GM23248 (cell line): ENCODE results near the gene NAP1L5. TPM values are rescaled to one million over a fixed set of nuclear protein-coding genes. Genes with fewer than 3 reads are reported as not detected.

Experiments used
- DNase-seq: peaks from one replicate; pipeline ENCODE4 v3.0.0-alpha.2; 2015
- H2AFZ ChIP-seq: fragments of 200-600 bp; sonication (generic); 2 replicates; pipeline ENCODE4 v1.6.1; 2016; ENCODE audit warnings: antibody characterized with exemption
- H3F3A ChIP-seq: fragments of 200-600 bp; sonication (generic); 2 replicates; pipeline ENCODE4 v1.6.1; 2016; ENCODE audit warnings: mild to moderate bottlenecking, antibody characterized with exemption, mixed run types; ENCODE audit not compliant: insufficient read depth
- H3K27ac ChIP-seq: fragments of 200-600 bp; sonication (generic); 2 replicates; pipeline ENCODE4 v1.5.1; 2016; ENCODE audit warnings: mild to moderate bottlenecking
- H3K27me3 ChIP-seq: fragments of 200-600 bp; sonication (generic); replicated peaks from 2 replicates; pipeline ENCODE4 v1.6.1; 2016; ENCODE audit warnings: mild to moderate bottlenecking; ENCODE audit not compliant: insufficient read depth
- H3K36me3 ChIP-seq: fragments of 200-600 bp; sonication (generic); 2 replicates; pipeline ENCODE4 v1.6.1; 2016; ENCODE audit warnings: low read depth, mild to moderate bottlenecking
- H3K4me1 ChIP-seq: fragments of 200-600 bp; sonication (generic); 2 replicates; pipeline ENCODE4 v1.6.1; 2016; ENCODE audit warnings: mild to moderate bottlenecking; ENCODE audit not compliant: insufficient read depth
- H3K4me2 ChIP-seq: fragments of 200-600 bp; sonication (generic); one replicate; pipeline ENCODE4 v1.6.1; 2016; ENCODE audit warnings: mild to moderate bottlenecking; ENCODE audit not compliant: unreplicated experiment
- H3K4me3 ChIP-seq: fragments of 200-600 bp; sonication (generic); 2 replicates; pipeline ENCODE4 v1.5.1; 2016; ENCODE audit warnings: mild to moderate bottlenecking
- H3K79me2 ChIP-seq: fragments of 200-600 bp; sonication (generic); 2 replicates; pipeline ENCODE4 v1.6.1; 2016; ENCODE audit warnings: mild to moderate bottlenecking; ENCODE audit not compliant: insufficient read depth
- H3K9ac ChIP-seq: fragments of 200-600 bp; sonication (generic); 2 replicates; pipeline ENCODE4 v1.6.1; 2016; ENCODE audit warnings: mild to moderate bottlenecking
- H3K9me2 ChIP-seq: fragments of 200-600 bp; sonication (generic); 2 replicates; pipeline ENCODE4 v1.6.1; 2016; ENCODE audit warnings: mixed run types, mild to moderate bottlenecking, moderate library complexity; ENCODE audit not compliant: insufficient read depth
- H3K9me3 ChIP-seq: fragments of 200-600 bp; sonication (generic); one replicate; pipeline ENCODE4 v1.6.1; 2017; ENCODE audit warnings: low read depth
- H4K20me1 ChIP-seq: fragments of 200-600 bp; sonication (generic); 2 replicates; pipeline ENCODE4 v1.6.0; 2016; ENCODE audit not compliant: insufficient read depth
- EZH2 ChIP-seq: fragments of 200-600 bp; sonication (generic); IDR thresholded peaks from 2 replicates; pipeline ENCODE4 v1.6.1; 2018; ENCODE audit warnings: antibody characterized with exemption, mild to moderate bottlenecking; ENCODE audit not compliant: insufficient read depth, poor library complexity, severe bottlenecking
- EZH2phosphoT487 ChIP-seq: fragments of 200-600 bp; sonication (generic); IDR thresholded peaks from 2 replicates; pipeline ENCODE4 v1.6.1; 2018; ENCODE audit warnings: antibody characterized with exemption, moderate library complexity, mild to moderate bottlenecking, low read depth; ENCODE audit not compliant: insufficient read depth
- WGBS, 2 experiments: methylation state at CpG; one replicate each; pipeline ENCODE4 v1.1.6; 2015 to 2017; ENCODE audit warnings: low lambda C conversion rate in 2 of 2, low coverage in 1 of 2; ENCODE audit errors: missing lambda C conversion rate in 2 of 2; 5-methylcytosine and 5-hydroxymethylcytosine counted together
- in situ Hi-C: fragments of 300-500 bp; cut with MboI; formaldehyde crosslinking; loops from 2 replicates; pipeline ENCODE4 v1.15.0; 2020
- polyA plus RNA-seq: library from polyadenylated mRNA; unstranded; fragments of >200 nt; fragmentation: Nextera tagmentation; extraction: Ambion mirVana; gene quantifications from 2 replicates; pipeline ENCODE4 v1.2.1, GENCODE V29; 2016
- total RNA-seq: library from RNA; depleted of rRNA; stranded (reverse); fragments of >200 nt; shearing (Covaris generic); gene quantifications from 2 replicates; pipeline ENCODE4 v1.2.3, GENCODE V29; 2014

The NAP1L5 gene
- total and polyA plus RNA-seq, 2 experiments from 2014 or later = 5.2 to 8.8 TPM

DNA sequence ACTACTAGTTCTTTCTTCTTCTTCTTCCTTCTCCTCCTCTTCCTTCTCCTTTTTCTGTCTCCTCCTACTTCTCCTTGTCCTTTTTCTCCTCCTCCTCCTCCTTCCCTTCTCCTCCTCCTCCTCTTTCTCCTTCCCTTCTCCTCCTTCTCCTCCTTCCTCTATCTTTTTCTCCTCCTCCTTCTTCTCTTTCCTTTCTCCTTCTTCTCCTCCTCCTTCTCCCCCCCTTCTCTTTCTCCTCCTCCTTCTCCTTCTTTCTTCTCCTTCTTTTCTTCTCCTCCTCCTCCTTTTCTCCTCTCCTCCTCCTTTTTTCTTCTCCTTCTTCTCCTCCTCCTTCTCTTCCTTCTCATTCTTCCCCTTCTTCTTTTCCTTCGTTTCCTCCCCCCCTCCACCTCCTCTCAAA lies 21.8 kb upstream of the NAP1L5 start:
- 89 to 98% methylated on average over 1 of the region's 1 CpG for WGBS, 2 experiments
- H3K27me3 ChIP-seq = no peaks in the 10 kb centered on the region
- in situ Hi-C loops = no loop called here

DNA sequence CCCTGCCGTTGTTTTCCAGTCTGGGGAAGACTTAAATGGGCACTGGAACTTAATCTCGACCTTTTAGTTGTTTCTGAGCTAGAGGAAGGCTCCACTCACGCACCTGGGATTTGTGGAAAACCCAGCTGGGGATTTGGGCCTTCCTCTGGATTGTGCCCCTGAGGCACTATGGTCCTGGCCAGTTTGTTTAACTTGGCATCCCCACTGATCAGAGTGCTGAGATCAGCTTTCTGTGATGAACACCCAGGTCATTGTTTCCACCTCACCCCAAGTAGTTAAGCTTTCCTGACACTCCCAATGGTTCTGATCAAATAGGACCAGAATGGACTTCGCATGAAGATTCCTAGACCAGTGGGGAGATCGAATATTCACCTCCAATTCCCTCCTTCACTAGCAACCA lies 20.5 kb upstream of the NAP1L5 start:
- no peaks in the 10 kb centered on the region for H4K20me1 ChIP-seq
- H2AFZ ChIP-seq = no peak overlapping the region
- H3K4me3 ChIP-seq = no peak overlapping the region
- H3K9me2 ChIP-seq = no peaks in the 10 kb centered on the region
- H3K79me2 ChIP-seq = peaks cover 8% of the 10 kb centered on the region; the same call in 1 of the 2 replicates
- 91 to 97% methylated on average over 5 of the region's 5 CpGs for WGBS, 2 experiments
- H3F3A ChIP-seq = no peaks in the 10 kb centered on the region
- H3K4me2 ChIP-seq = no peak overlapping the region
- peaks cover 8% of the 10 kb centered on the region; the same call in 1 of the 2 replicates for H3K4me1 ChIP-seq
- in situ Hi-C loops = no loop called here
- H3K9me3 ChIP-seq = no peaks in the 10 kb centered on the region
- no peak for DNase-seq
- peaks cover 15% of the 10 kb centered on the region for H3K36me3 ChIP-seq
- TF ChIP-seq EZH2phosphoT487 = no peak
- H3K27ac ChIP-seq = no peak overlapping the region
- no peak overlapping the region for H3K9ac ChIP-seq
- H3K27me3 ChIP-seq = no peaks in the 10 kb centered on the region

More for the DNA sequence above, 21.8 kb upstream of the NAP1L5 start:
- no peaks in the 10 kb centered on the region for H3K9me2 ChIP-seq
- no peaks in the 10 kb centered on the region for H3F3A ChIP-seq
- no peak overlapping the region for H2AFZ ChIP-seq
- no peak overlapping the region for H3K9ac ChIP-seq
- DNase-seq = no peak
- no peaks in the 10 kb centered on the region for H3K9me3 ChIP-seq
- no peak overlapping the region for H3K4me2 ChIP-seq
- peaks cover 17% of the 10 kb centered on the region for H3K36me3 ChIP-seq
- H3K79me2 ChIP-seq = peaks cover 8% of the 10 kb centered on the region; the same call in 1 of the 2 replicates
- H4K20me1 ChIP-seq = no peaks in the 10 kb centered on the region
- no peak for TF ChIP-seq EZH2phosphoT487
- no peak for TF ChIP-seq EZH2
- H3K27ac ChIP-seq = no peak overlapping the region
- peaks cover 8% of the 10 kb centered on the region; the same call in 1 of the 2 replicates for H3K4me1 ChIP-seq
- H3K4me3 ChIP-seq = no peak overlapping the region

DNA sequence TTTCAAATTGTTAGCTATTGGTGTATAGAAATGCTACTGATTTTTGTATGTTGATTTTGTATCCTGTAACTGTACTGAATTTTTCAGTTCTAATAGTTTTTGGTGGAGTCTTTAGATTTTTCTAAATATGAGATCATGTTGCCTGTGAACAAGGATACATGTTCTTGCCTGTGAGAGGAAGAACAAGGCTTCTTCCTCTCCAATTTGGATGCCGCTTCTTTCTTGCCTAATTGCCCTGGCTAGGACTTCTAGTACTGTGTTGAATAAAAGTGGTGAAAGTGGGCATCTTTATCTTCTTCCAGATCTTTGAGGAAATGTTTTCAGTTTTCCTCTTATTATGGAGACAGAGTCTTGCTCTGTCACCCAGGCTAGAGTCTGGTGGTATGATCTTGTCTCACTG lies 16.2 kb upstream of the NAP1L5 start:
- Histone ChIP-seq H3F3A (no peaks in the 10 kb centered on the region), H4K20me1 (no peaks in the 10 kb centered on the region), H3K79me2 (peaks cover 8% of the 10 kb centered on the region; the same call in 1 of the 2 replicates), H3K27ac (no peak overlapping the region), H3K4me1 (peaks cover 4% of the 10 kb centered on the region; the same call in 1 of the 2 replicates), H3K9ac (no peak overlapping the region), H3K4me2 (no peak overlapping the region), H3K27me3 (no peaks in the 10 kb centered on the region), H3K36me3 (peaks cover 21% of the 10 kb centered on the region), H3K9me3 (no peaks in the 10 kb centered on the region), H2AFZ (no peak overlapping the region), H3K9me2 (no peaks in the 10 kb centered on the region), H3K4me3 (no peak overlapping the region)
- no peak for DNase-seq
- TF ChIP-seq EZH2 (no peak), EZH2phosphoT487 (no peak)
- in situ Hi-C loops = no loop called here
- WGBS, 2 experiments = 71 to 92% methylated on average over 1 of the region's 1 CpG

- peak; percentile 26 for DNase-seq
- TF ChIP-seq EZH2phosphoT487 (no peak), EZH2 (no peak)
- Histone ChIP-seq H3K36me3 (peaks cover 12% of the 10 kb centered on the region), H3K27me3 (no peaks in the 10 kb centered on the region), H3K9ac (no peak overlapping the region), H3K27ac (no peak overlapping the region), H2AFZ (no peak overlapping the region), H3K9me3 (no peaks in the 10 kb centered on the region), H3K79me2 (0 out of 2 replicates have a peak, but pooled peaks cover 2% of the 10 kb centered on the region), H3K4me2 (no peak overlapping the region), H4K20me1 (no peaks in the 10 kb centered on the region), H3K4me3 (no peak overlapping the region), H3K9me2 (no peaks in the 10 kb centered on the region), H3F3A (peaks cover 12% of the 10 kb centered on the region; the same call in 1 of the 2 replicates), H3K4me1 (peaks cover 22% of the 10 kb centered on the region)
- in situ Hi-C loops = loop anchor here (10.0 kb wide), 1 partner anchor 325 kb away; no protein-coding TSS in a partner anchor
- 95 to 100% methylated on average over 1 of the region's 1 CpG for WGBS, 2 experiments
Observed at GRCh38 chr4:88709989-88710388, 12.4 kb upstream of the NAP1L5 start.

GRCh38 chr4:88706574-88706973 lies 8.9 kb upstream of the NAP1L5 start:
- TF ChIP-seq EZH2 (no peak), EZH2phosphoT487 (no peak)
- H3K79me2 ChIP-seq = no peaks in the 10 kb centered on the region
- no peaks in the 10 kb centered on the region for H4K20me1 ChIP-seq
- H3K4me3 ChIP-seq = no peak overlapping the region
- WGBS, 2 experiments = 21 to 24% methylated on average over 9 of the region's 9 CpGs
- DNase-seq = peak; percentile 83
- in situ Hi-C loops = loop anchor here (10.0 kb wide), 1 partner anchor 328 kb away; no protein-coding TSS in a partner anchor
- peak overlapping the region; percentile 72 for H2AFZ ChIP-seq
- H3F3A ChIP-seq = peaks cover 12% of the 10 kb centered on the region; the same call in 1 of the 2 replicates
- H3K36me3 ChIP-seq = peaks cover 2% of the 10 kb centered on the region; the same call in 1 of the 2 replicates
- peak overlapping the region; percentile 39 for H3K9ac ChIP-seq
- no peaks in the 10 kb centered on the region for H3K9me2 ChIP-seq
- H3K9me3 ChIP-seq = no peaks in the 10 kb centered on the region
- H3K27ac ChIP-seq = peak overlapping the region; percentile 45
- H3K4me2 ChIP-seq = peak overlapping the region; percentile 31
- H3K4me1 ChIP-seq = peaks cover 22% of the 10 kb centered on the region
- no peaks in the 10 kb centered on the region for H3K27me3 ChIP-seq
